Stimulated activated CD8-positive, alpha-beta memory T cell treated with anti-CD3 and anti-CD28 coated beads, Interleukin-12 subunit alpha, Interleukin-12 subunit beta, amount 100 ng/mL, for 24 hours (primary cell): Measurements from ENCODE around the gene NDUFC2.
"Not testable (repeated sequence)": the region's sequence is repeated elsewhere in the genome, so short reads cannot be mapped to it uniquely, and the experiment has no call there.

Experiments
- DNase-seq: peaks from one replicate; pipeline ENCODE4 v3.0.0-alpha.2; 2020; ENCODE audit errors: extremely low read depth

NDUFC2 gene

DNA sequence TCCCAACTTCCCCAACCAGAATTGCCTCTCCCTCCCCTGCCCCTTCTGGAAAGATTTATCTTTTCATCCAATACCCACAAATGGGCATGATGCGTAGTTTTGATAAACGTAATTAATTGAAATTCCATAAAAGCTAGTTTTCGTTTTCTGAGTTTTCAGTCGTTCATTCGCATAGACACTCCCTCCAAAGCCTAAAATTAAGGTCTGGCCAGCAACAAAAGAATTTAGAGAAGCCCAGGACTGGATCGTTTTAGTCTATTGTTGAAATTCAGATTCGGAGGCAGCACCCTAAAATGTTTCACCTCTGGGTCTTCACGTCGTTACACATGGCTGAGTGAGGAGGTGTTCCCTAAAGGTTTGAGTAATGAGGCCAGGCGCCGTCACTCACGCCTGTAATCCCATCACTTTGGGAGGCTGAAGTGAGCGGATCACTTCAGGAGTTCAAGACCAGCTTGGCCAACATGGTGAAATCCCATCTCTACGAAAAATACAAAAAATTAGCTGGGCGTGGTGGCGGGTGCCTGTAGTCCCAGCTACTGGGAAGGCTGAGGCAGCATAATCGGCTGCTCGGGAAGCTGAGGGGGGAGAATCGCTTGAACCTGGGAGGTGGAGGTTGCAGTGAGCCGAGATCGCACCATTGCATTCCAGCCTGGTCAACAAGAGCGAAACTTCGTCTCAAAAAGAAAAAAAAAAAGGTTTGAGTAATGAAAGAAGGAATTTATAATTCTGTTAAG is 589 bp upstream of the NDUFC2 start:
- DNase-seq, result no peak

GRCh38 chr11:78078218-78079167 is 1.2 kb downstream of the NDUFC2 start:
- DNase-seq, result no peak

GRCh38 chr11:78077592-78077991 is 2.1 kb downstream of the NDUFC2 start:
- DNase-seq, result not testable (repeated sequence)

DNA sequence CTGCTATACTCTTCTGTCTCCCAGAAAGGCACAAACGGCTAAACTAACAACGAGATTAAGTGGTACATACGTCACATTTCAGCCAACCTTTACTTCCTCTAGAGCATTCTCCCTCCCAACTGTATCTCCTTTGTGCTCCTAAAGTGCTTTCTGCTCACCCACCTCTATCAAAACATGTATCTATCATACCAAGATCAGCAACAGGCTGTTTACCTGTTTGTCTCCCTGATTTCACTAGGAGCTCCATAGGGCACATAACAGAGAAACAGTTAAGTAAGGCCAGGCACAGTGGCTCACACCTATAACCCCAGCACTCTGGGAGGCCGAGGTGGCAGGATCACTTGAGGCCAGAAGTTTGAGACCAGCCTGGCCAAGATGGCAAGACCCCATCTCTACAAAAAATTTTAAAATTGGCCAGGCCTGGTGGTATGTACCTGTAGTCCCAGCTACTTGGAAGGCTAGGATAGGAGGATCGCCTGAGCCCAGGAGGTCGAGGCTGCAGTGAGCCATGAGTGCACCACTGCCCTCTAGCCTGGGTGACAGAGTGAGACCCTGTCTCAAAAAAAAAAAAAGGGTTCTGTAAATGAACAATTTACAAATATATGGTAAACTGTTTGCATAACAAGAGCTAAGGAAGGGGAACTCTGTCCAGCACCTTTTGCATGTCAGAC is 2.8 kb downstream of the NDUFC2 start:
- no peak for DNase-seq

DNA sequence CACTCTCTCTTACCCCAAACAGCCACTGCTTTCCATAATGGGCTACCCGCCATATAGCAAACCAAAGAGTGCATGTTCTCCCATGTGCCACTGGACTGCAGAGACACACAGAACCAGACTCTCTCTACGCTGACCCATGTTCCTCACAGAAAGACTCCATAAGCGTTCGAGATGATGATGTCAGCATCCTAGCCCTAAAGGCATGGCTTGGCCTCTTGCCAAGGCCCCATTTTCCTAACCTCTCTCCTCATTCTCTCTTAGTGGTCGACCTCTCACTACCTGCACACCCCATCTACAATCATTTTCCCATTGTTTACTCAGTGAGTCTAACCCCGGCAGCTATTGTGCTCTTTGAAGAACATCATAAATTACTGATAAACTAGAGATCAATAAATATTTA is 4.9 kb downstream of the NDUFC2 start:
- no peak for DNase-seq

DNA sequence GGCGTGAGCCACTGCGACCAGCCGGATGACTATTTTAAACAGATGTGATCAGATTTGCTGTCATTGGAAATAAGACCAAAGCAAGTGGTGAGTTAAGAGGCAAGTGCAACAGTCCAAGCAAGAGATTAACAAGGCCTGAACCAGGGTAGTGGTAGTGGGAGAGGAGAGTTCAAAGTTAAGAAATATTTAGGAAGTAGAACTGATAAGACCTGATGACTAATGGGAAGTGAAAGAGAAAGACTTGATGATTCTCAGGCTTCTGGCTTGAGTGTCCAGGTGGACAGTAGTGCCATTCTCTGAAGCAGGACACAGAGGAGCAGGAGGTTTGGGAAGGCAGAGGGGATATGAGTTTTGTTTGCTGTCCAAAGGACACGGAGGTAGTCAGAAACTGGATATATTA is 7.2 kb downstream of the NDUFC2 start:
- no peak for DNase-seq

DNA sequence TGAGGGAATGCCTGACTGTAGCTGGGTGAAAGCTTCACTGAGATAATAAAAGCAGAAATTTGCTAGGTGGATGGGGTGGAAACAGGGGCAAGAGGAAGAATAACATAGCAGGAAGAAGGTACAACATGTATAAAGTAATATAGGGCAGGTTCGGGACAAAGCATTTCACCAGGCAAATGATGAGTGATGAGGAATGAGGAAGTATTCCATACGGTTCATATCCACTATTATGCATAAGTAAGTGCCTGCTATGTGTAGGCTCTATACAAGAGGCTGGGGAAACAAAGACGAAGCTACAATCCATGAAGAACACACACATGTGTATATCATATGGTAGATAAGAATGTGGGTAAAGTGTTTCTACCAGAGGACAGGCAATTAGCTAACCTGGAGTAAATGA is 7.9 kb downstream of the NDUFC2 start:
- DNase-seq, result no peak

- DNase-seq, result no peak
Observed at GRCh38 chr11:78070621-78071020, 9.0 kb downstream of the NDUFC2 start.

GRCh38 chr11:78069465-78069864 is 10.2 kb downstream of the NDUFC2 start:
- no peak for DNase-seq

GRCh38 chr11:78067704-78068103 is 12.0 kb downstream of the NDUFC2 start:
- no peak for DNase-seq

- DNase-seq, result no peak
Observed at GRCh38 chr11:78066471-78066870, 13.2 kb downstream of the NDUFC2 start.

DNA sequence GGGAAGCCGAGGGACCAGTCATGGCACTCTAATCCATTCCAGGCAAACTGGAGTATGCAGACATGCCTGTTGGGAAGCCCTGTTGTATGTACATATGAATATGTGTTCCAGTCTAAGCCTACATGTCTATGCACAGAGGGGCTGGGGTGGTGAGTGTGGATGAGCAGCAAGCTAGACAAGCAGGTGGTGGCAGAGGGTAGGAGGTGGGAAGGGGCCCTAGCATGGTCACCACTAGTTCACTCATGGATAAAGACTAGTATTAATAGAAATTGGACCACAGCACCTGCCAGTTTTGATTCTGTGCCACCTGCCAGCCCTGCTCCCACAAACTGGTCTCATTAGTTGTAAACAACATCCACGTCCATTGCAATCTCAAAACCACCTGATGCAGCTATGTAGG is 14.5 kb downstream of the NDUFC2 start:
- no peak for DNase-seq

- DNase-seq, result no peak
Observed at GRCh38 chr11:78063440-78064181, 16.1 kb downstream of the NDUFC2 start, which contains the start of gene THRSP. Gene THRSP (plus strand): TSS chr11:78063861. CDS start chr11:78063882, 21 bp downstream.

DNA sequence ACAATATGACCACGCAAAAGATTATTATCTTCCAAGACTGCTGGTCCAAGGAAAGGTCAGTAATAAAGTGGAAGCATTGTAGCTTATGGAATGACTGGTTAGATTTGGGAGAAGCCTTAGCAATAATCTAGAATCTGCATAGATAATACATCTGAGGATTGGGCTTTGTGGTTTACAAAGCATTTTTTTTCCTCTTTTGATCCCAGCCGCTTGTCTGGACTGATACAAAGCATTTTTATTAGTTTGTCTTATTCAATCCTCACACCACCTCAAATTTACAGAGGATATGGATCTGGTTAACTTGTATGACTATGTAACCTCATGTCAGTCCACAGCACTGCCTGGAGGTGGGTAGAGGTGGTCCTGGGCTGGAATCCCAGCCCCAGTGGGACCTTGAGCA is 17.0 kb downstream of the NDUFC2 start:
- DNase-seq, result no peak

- no peak for DNase-seq
Observed at GRCh38 chr11:78061921-78062311, 17.7 kb downstream of the NDUFC2 start.

- no peak for DNase-seq
Observed at GRCh38 chr11:78061088-78061920, 18.4 kb downstream of the NDUFC2 start.

GRCh38 chr11:78060533-78060932 is 19.1 kb downstream of the NDUFC2 start:
- no peak for DNase-seq

DNA sequence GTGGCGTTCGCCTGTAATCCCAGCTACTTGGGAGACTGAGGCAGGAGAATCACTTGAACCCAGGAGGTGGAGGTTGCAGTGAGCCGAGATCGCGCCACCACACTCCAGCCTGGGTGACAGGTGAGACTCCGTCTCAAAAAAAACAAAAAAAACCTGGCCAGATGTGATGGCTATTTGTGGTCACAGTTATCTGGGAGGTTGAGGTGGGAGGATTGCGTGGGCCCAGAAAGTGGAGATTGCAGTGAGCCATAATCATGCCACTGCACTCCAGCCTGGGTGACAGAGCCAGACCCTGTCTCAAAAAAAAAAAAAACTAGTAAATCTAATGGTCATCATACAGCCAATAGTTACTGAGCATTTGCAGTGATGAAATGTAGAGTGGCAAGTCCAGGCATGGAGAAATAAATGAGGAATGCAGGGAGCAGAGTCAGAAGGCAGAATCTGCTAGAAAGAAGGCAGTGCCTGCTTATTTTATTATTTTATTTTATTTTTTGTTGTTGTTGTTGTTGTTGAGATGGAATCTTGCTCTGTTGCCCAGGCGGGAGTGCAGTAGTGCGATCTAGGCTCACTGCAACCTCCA is 19.8 kb downstream of the NDUFC2 start:
- DNase-seq, result not testable (repeated sequence)

DNA sequence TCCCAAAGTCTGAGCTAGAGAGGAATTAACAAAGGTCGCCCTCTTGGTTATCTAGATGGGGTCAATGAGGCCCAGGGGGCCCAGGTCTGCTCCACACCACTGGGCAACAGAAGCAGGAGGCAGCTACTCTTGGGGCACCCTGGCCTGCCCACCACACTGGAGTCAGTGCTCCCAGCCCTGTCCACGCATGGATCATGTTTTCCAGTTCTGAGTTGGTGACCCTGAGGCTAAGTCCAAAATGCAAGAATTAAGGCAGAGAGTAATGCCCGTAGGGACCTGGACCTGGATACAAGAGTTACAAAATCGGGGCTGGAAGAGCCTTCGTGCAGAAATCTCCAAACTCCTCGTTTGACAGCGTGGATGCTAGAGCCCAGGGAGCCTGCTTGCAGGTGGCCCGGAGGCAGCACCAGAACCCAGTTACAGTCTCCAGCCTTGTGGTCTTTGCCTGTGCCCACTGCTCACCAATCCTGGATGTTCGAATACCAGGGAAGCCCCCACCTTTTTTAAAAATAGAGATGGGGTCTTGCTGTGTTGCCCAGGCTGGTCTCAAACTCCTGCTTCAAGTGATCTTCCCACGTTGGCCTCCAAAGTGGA is 22.1 kb downstream of the NDUFC2 start:
- no peak for DNase-seq

DNA sequence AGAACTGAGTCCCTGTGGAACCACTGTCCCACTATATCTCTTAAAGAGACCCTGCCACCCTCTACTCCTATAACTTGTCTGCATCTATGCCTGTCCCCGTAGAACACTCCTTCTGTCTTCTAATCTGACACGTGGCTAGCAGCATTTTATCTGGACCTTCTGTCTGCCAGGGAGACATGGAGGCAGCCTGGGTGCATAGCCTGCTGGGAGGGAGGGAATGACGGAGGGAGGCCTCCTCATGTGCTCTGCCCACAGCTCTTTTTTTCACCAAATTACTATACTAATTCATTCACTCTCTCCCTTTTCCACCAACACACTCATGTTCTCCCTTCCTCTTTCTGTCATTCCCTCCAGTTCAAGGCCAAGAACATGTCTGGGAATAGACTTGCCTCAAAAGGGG is 23.6 kb downstream of the NDUFC2 start:
- no peak for DNase-seq
